Measurements from ENCODE around the gene TMEM178A. TPM values are rescaled to one million over a fixed set of nuclear protein-coding genes. Genes with fewer than 3 reads are reported as not detected.

Gene TMEM178A
- total RNA-seq: 1 to 10 TPM in 1 of 2 donors, under 1 TPM in 1; 0.49 to 1.0 TPM

- no peaks in the 10 kb centered on the region for H3K36me3 ChIP-seq
- H3K4me3 ChIP-seq: peak within 1 kb of the TSS; percentile 33
- H3K27ac ChIP-seq: no peak within 1 kb of the TSS
- no peak for TF ChIP-seq CTCF (IDR thresholded peaks at IDR 0.05)
- H3K9me3 ChIP-seq: no peaks in the 10 kb centered on the region
- H3K27me3 ChIP-seq: peaks cover 36% of the 10 kb centered on the region
- no peaks in the 10 kb centered on the region for H3K4me1 ChIP-seq
- intact Hi-C loops (cut with DNase I): no loop called here
- DNase-seq: no peak
- no peak within 1 kb of the TSS for H3K9ac ChIP-seq (ENCODE audit: low read depth in 2 of 2, low read length in 2 of 2)
These were observed at the start of gene TMEM178A for GRCh38 chr2:39665811-39666490. Gene TMEM178A (plus strand): TSS chr2:39665917. CDS start chr2:39665975, 58 bp downstream.

GRCh38 chr2:39618236-39618635, 47.5 kb upstream of the TMEM178A start:
- H3K27me3 ChIP-seq: no peaks in the 10 kb centered on the region
- intact Hi-C loops (cut with DNase I): no loop called here
- H3K9me3 ChIP-seq: no peaks in the 10 kb centered on the region
- H3K27ac ChIP-seq: no peak overlapping the region
- no peak overlapping the region for H3K9ac ChIP-seq (ENCODE audit: low read depth in 2 of 2, low read length in 2 of 2)
- no peak for TF ChIP-seq CTCF (IDR thresholded peaks at IDR 0.05)
- no peaks in the 10 kb centered on the region for H3K36me3 ChIP-seq
- no peak for DNase-seq
- H3K4me3 ChIP-seq: no peak overlapping the region
- no peaks in the 10 kb centered on the region for H3K4me1 ChIP-seq

- intact Hi-C loops (cut with DNase I): no loop called here
- Histone ChIP-seq H3K9ac (ENCODE audit: low read depth in 2 of 2, low read length in 2 of 2) (no peak overlapping the region), H3K4me3 (no peak overlapping the region), H3K27ac (no peak overlapping the region), H3K27me3 (no peaks in the 10 kb centered on the region), H3K9me3 (no peaks in the 10 kb centered on the region), H3K4me1 (no peaks in the 10 kb centered on the region), H3K36me3 (no peaks in the 10 kb centered on the region)
- DNase-seq: no peak
- TF ChIP-seq CTCF (IDR thresholded peaks at IDR 0.05): no peak
These were observed 47.0 kb upstream of the TMEM178A start for GRCh38 chr2:39618736-39619135.

GRCh38 chr2:39620067-39620466, 45.6 kb upstream of the TMEM178A start:
- TF ChIP-seq CTCF (IDR thresholded peaks at IDR 0.05): no peak
- DNase-seq: peak; percentile 26
- Histone ChIP-seq H3K4me3 (no peak overlapping the region), H3K4me1 (no peaks in the 10 kb centered on the region), H3K9ac (ENCODE audit: low read depth in 2 of 2, low read length in 2 of 2) (no peak overlapping the region), H3K27me3 (no peaks in the 10 kb centered on the region), H3K36me3 (no peaks in the 10 kb centered on the region), H3K9me3 (no peaks in the 10 kb centered on the region), H3K27ac (no peak overlapping the region)
- intact Hi-C loops (cut with DNase I): no loop called here

GRCh38 chr2:39621596-39621995, 44.1 kb upstream of the TMEM178A start:
- no peak overlapping the region for H3K9ac ChIP-seq (ENCODE audit: low read depth in 2 of 2, low read length in 2 of 2)
- H3K27me3 ChIP-seq: no peaks in the 10 kb centered on the region
- no peak overlapping the region for H3K27ac ChIP-seq
- no peaks in the 10 kb centered on the region for H3K4me1 ChIP-seq
- H3K9me3 ChIP-seq: no peaks in the 10 kb centered on the region
- no peaks in the 10 kb centered on the region for H3K36me3 ChIP-seq
- no peak for DNase-seq
- no peak overlapping the region for H3K4me3 ChIP-seq
- no peak for TF ChIP-seq CTCF (IDR thresholded peaks at IDR 0.05)
- intact Hi-C loops (cut with DNase I): no loop called here
